ENCODE results near the gene LMBRD1. TPM values are rescaled to one million over a fixed set of nuclear protein-coding genes. Genes with fewer than 3 reads are reported as not detected.

Gene LMBRD1
- total and polyA plus RNA-seq, 7 donors = 21.6 to 73.8 (median 37.6) TPM

- 93 to 95% methylated on average over 4 of the region's 4 CpGs for WGBS, 2 donors
- H3K9me3 ChIP-seq = no peaks in the 10 kb centered on the region
- no peak overlapping the region for H3K27ac ChIP-seq
- no peaks in the 10 kb centered on the region for H3K4me1 ChIP-seq
- no peak for TF ChIP-seq POLR2AphosphoS5 (IDR thresholded peaks at IDR 0.05)
- no peak for TF ChIP-seq CTCF (IDR thresholded peaks at IDR 0.05)
- no peak for TF ChIP-seq EP300 (IDR thresholded peaks at IDR 0.05)
- TF ChIP-seq POLR2A (IDR thresholded peaks at IDR 0.05) = no peak
- peaks cover 0 to 7% (median 0%) of the 10 kb centered on the region in 4 donors for H3K36me3 ChIP-seq
- intact Hi-C loops (cut with DNase I) = no loop called here
- no peak for DNase-seq
- no peaks in the 10 kb centered on the region for H3K27me3 ChIP-seq
- H3K4me3 ChIP-seq = no peak overlapping the region
Observed at GRCh38 chr6:69705954-69706353, 90.9 kb downstream of the LMBRD1 start.

- no peaks in the 10 kb centered on the region for H3K9me3 ChIP-seq
- no peaks in the 10 kb centered on the region for H3K4me1 ChIP-seq
- TF ChIP-seq POLR2A (IDR thresholded peaks at IDR 0.05) (no peak), EP300 (IDR thresholded peaks at IDR 0.05) (no peak), POLR2AphosphoS5 (IDR thresholded peaks at IDR 0.05) (no peak), CTCF (IDR thresholded peaks at IDR 0.05) (no peak)
- no peak for DNase-seq
- 91 to 94% methylated on average over 1 of the region's 1 CpG for WGBS, 2 donors
- intact Hi-C loops (cut with DNase I) = no loop called here
- no peak overlapping the region for H3K4me3 ChIP-seq
- peaks cover 0 to 9% (median 0%) of the 10 kb centered on the region in 4 donors for H3K36me3 ChIP-seq
- H3K27me3 ChIP-seq = no peaks in the 10 kb centered on the region
- no peak overlapping the region for H3K27ac ChIP-seq
Observed at GRCh38 chr6:69704916-69705315, 91.9 kb downstream of the LMBRD1 start.

- TF ChIP-seq EP300 (IDR thresholded peaks at IDR 0.05) (no peak), POLR2A (IDR thresholded peaks at IDR 0.05) (no peak)
- Histone ChIP-seq H3K36me3 (peaks cover 0 to 35% (median 5%) of the 10 kb centered on the region in 4 donors), H3K9me3 (no peaks in the 10 kb centered on the region), H3K4me3 (no peak overlapping the region), H3K27me3 (no peaks in the 10 kb centered on the region), H3K4me1 (no peaks in the 10 kb centered on the region), H3K27ac (no peak overlapping the region)
- DNase-seq = no peak
- intact Hi-C loops (cut with DNase I) = no loop called here
Observed at GRCh38 chr6:69699655-69700054, 97.2 kb downstream of the LMBRD1 start.

- 19 to 58% methylated on average over 2 of the region's 2 CpGs for WGBS, 2 donors
- no peaks in the 10 kb centered on the region for H3K4me1 ChIP-seq
- H3K9me3 ChIP-seq = no peaks in the 10 kb centered on the region
- no peak for DNase-seq
- TF ChIP-seq POLR2AphosphoS5 (IDR thresholded peaks at IDR 0.05) (no peak), POLR2A (IDR thresholded peaks at IDR 0.05) (no peak), CTCF (IDR thresholded peaks at IDR 0.05) (no peak), EP300 (IDR thresholded peaks at IDR 0.05) (no peak)
- intact Hi-C loops (cut with DNase I) = no loop called here
- H3K27me3 ChIP-seq = no peaks in the 10 kb centered on the region
- H3K4me3 ChIP-seq = no peak overlapping the region
- peaks cover 0 to 35% (median 5%) of the 10 kb centered on the region in 4 donors for H3K36me3 ChIP-seq
- H3K27ac ChIP-seq = no peak overlapping the region
Observed at GRCh38 chr6:69696273-69696672, 100.5 kb downstream of the LMBRD1 start.

GRCh38 chr6:69693762-69694161, 103.0 kb downstream of the LMBRD1 start:
- DNase-seq = no peak
- H3K27ac ChIP-seq = no peak overlapping the region
- no peak for TF ChIP-seq POLR2AphosphoS5 (IDR thresholded peaks at IDR 0.05)
- no peak for TF ChIP-seq CTCF (IDR thresholded peaks at IDR 0.05)
- no peak for TF ChIP-seq POLR2A (IDR thresholded peaks at IDR 0.05)
- no peak for TF ChIP-seq EP300 (IDR thresholded peaks at IDR 0.05)
- no peaks in the 10 kb centered on the region for H3K4me1 ChIP-seq
- H3K36me3 ChIP-seq = peaks cover 0 to 22% (median 5%) of the 10 kb centered on the region in 4 donors
- no peaks in the 10 kb centered on the region for H3K9me3 ChIP-seq
- H3K27me3 ChIP-seq = no peaks in the 10 kb centered on the region
- intact Hi-C loops (cut with DNase I) = no loop called here
- no peak overlapping the region for H3K4me3 ChIP-seq
